ENCODE data around the gene RAPGEF6.
"Not testable (repeated sequence)": the region's sequence is repeated elsewhere in the genome, so short reads cannot be mapped to it uniquely, and the experiment has no call there.

RAPGEF6 gene

GRCh38 chr5:131495536-131496399 lies 139.3 kb downstream of the RAPGEF6 start:
- DNase-seq (ENCODE audit: low spot score): no peak

GRCh38 chr5:131491749-131492148 lies 143.3 kb downstream of the RAPGEF6 start:
- no peak for DNase-seq (ENCODE audit: low spot score)

- DNase-seq (ENCODE audit: low spot score): no peak
Observed at GRCh38 chr5:131488463-131488862, 146.6 kb downstream of the RAPGEF6 start.

GRCh38 chr5:131487371-131487770 lies 147.7 kb downstream of the RAPGEF6 start:
- not testable (repeated sequence) for DNase-seq (ENCODE audit: low spot score)

- no peak for DNase-seq (ENCODE audit: low spot score)
Observed at GRCh38 chr5:131482617-131483016, 152.4 kb downstream of the RAPGEF6 start.

GRCh38 chr5:131481569-131481968 lies 153.5 kb downstream of the RAPGEF6 start:
- no peak for DNase-seq (ENCODE audit: low spot score)

GRCh38 chr5:131475541-131475941 lies 159.5 kb downstream of the RAPGEF6 start:
- DNase-seq (ENCODE audit: low spot score): no peak

- DNase-seq (ENCODE audit: low spot score): no peak
Observed at GRCh38 chr5:131473731-131474130, 161.3 kb downstream of the RAPGEF6 start.

GRCh38 chr5:131466171-131466766 lies 168.8 kb downstream of the RAPGEF6 start:
- DNase-seq (ENCODE audit: low spot score): no peak

- no peak for DNase-seq (ENCODE audit: low spot score)
Observed at GRCh38 chr5:131463656-131464055, 171.4 kb downstream of the RAPGEF6 start.

- no peak for DNase-seq (ENCODE audit: low spot score)
Observed at GRCh38 chr5:131462454-131462853, 172.6 kb downstream of the RAPGEF6 start.

- DNase-seq (ENCODE audit: low spot score): no peak
Observed at GRCh38 chr5:131461742-131462141, 173.3 kb downstream of the RAPGEF6 start.

- DNase-seq (ENCODE audit: low spot score): no peak
Observed at GRCh38 chr5:131460867-131461572, 174.0 kb downstream of the RAPGEF6 start.

- no peak for DNase-seq (ENCODE audit: low spot score)
Observed at GRCh38 chr5:131460133-131460532, 174.9 kb downstream of the RAPGEF6 start.

- no peak for DNase-seq (ENCODE audit: low spot score)
Observed at GRCh38 chr5:131459216-131459615, 175.8 kb downstream of the RAPGEF6 start.

GRCh38 chr5:131457193-131457592 lies 177.8 kb downstream of the RAPGEF6 start:
- no peak for DNase-seq (ENCODE audit: low spot score)

- DNase-seq (ENCODE audit: low spot score): no peak
Observed at GRCh38 chr5:131450941-131451340, 184.1 kb downstream of the RAPGEF6 start.

GRCh38 chr5:131441184-131441583 lies 193.8 kb downstream of the RAPGEF6 start:
- DNase-seq (ENCODE audit: low spot score): no peak

- no peak for DNase-seq (ENCODE audit: low spot score)
Observed at GRCh38 chr5:131436081-131436480, 198.9 kb downstream of the RAPGEF6 start.

GRCh38 chr5:131433109-131433508 lies 201.9 kb downstream of the RAPGEF6 start:
- DNase-seq (ENCODE audit: low spot score): no peak

GRCh38 chr5:131431794-131432193 lies 203.2 kb downstream of the RAPGEF6 start:
- DNase-seq (ENCODE audit: low spot score): no peak

- no peak for DNase-seq (ENCODE audit: low spot score)
Observed at GRCh38 chr5:131430794-131431193, 204.2 kb downstream of the RAPGEF6 start.

- DNase-seq (ENCODE audit: low spot score): no peak
Observed at GRCh38 chr5:131426011-131426410, 209.0 kb downstream of the RAPGEF6 start.

Measured in left forelimb (tissue), 1 donor.